ENCODE data around the gene AADAC.

DNA sequence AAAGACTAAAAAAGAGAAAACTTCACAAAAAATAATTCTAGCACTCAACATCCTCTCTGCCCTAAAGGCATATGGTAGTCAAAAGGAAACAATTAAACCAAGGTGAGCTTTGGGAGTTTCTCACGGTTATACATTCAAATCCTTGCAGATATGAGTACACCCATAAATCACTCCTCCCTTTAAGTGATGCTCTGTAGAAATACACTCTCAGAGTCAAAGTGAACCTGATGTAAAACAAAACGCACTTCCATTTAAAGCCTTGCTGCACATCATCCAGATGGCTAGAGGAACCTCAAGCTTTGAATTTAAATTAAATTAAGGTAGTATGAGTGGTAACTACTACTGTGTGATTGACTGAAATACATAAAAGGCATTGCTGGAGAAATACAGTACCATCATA lies 36.0 kb upstream of the AADAC start:
- TF ChIP-seq, protein P1, sequence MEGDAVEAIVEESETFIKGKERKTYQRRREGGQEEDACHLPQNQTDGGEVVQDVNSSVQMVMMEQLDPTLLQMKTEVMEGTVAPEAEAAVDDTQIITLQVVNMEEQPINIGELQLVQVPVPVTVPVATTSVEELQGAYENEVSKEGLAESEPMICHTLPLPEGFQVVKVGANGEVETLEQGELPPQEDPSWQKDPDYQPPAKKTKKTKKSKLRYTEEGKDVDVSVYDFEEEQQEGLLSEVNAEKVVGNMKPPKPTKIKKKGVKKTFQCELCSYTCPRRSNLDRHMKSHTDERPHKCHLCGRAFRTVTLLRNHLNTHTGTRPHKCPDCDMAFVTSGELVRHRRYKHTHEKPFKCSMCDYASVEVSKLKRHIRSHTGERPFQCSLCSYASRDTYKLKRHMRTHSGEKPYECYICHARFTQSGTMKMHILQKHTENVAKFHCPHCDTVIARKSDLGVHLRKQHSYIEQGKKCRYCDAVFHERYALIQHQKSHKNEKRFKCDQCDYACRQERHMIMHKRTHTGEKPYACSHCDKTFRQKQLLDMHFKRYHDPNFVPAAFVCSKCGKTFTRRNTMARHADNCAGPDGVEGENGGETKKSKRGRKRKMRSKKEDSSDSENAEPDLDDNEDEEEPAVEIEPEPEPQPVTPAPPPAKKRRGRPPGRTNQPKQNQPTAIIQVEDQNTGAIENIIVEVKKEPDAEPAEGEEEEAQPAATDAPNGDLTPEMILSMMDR (conservative IDR thresholded peaks at IDR 0.05 in 1 of 2, IDR thresholded peaks at IDR 0.05 in 1 of 2; ENCODE audit: extremely low read depth in 1 of 2, insufficient read depth in 1 of 2, low read depth in 1 of 2, low read length in 2 of 2), result no peak
- TF ChIP-seq EZH2 (IDR thresholded peaks at IDR 0.05; ENCODE audit: borderline replicate concordance, low read length), result no peak
